Smooth muscle cell (in vitro differentiated cells): Measurements from ENCODE around the gene UNC5CL. TPM values are rescaled to one million over a fixed set of nuclear protein-coding genes. Genes with fewer than 3 reads are reported as not detected.
A peak's percentile ranks its signal among the peaks of the same experiment; 100 is the strongest.

Experiments
- DNase-seq: peaks from one replicate; lab custom pipeline; 2025; ENCODE audit not compliant: unreplicated experiment; lab: John Stamatoyannopoulos, UW
- H2AFZ ChIP-seq: fragments of 200-600 bp; sonication (generic); 2 replicates; pipeline ENCODE4 v1.6.0; 2016; ENCODE audit warnings: antibody characterized with exemption, low read depth, mild to moderate bottlenecking
- H3F3A ChIP-seq: fragments of 200-600 bp; sonication (generic); 2 replicates; pipeline ENCODE4 v1.6.0; 2017; ENCODE audit warnings: antibody characterized with exemption, low read depth
- H3K27ac ChIP-seq: fragments of 200-600 bp; sonication (generic); 2 replicates; pipeline ENCODE4 v1.5.1; 2016; ENCODE audit warnings: low read depth, mild to moderate bottlenecking
- H3K27me3 ChIP-seq: fragments of 200-600 bp; sonication (generic); 2 replicates; pipeline ENCODE4 v1.6.1; 2016; ENCODE audit warnings: low read depth, mild to moderate bottlenecking
- H3K36me3 ChIP-seq: fragments of 200-600 bp; sonication (generic); 2 replicates; pipeline ENCODE4 v1.5.1; 2016; ENCODE audit warnings: low read depth
- H3K4me1 ChIP-seq: fragments of 200-600 bp; sonication (generic); 2 replicates; pipeline ENCODE4 v1.5.1; 2016; ENCODE audit warnings: low read depth
- H3K4me2 ChIP-seq: fragments of 200-600 bp; sonication (generic); 2 replicates; pipeline ENCODE4 v1.6.0; 2016; ENCODE audit warnings: mild to moderate bottlenecking
- H3K4me3 ChIP-seq: fragments of 200-600 bp; sonication (generic); 2 replicates; pipeline ENCODE4 v1.5.1; 2016; ENCODE audit warnings: mild to moderate bottlenecking
- H3K79me2 ChIP-seq: fragments of 200-600 bp; sonication (generic); 2 replicates; pipeline ENCODE4 v1.6.0; 2016; ENCODE audit warnings: low read depth, mild to moderate bottlenecking
- H3K9ac ChIP-seq: fragments of 200-600 bp; sonication (generic); 2 replicates; pipeline ENCODE4 v1.6.0; 2016; ENCODE audit warnings: low read depth
- H3K9me3 ChIP-seq: fragments of 200-600 bp; sonication (generic); replicated peaks from 2 replicates; pipeline ENCODE4 v1.5.1; 2016; ENCODE audit warnings: low read depth
- H4K20me1 ChIP-seq: fragments of 200-600 bp; sonication (generic); 2 replicates; pipeline ENCODE4 v1.6.0; 2016; ENCODE audit warnings: low read depth
- WGBS: methylation state at CpG from one replicate; pipeline ENCODE4 v1.1.7; 2016; ENCODE audit warnings: low lambda C conversion rate; 5-methylcytosine and 5-hydroxymethylcytosine counted together
- polyA plus RNA-seq: library from polyadenylated mRNA; unstranded; fragments of >200 nt; fragmentation: Nextera tagmentation; extraction: Ambion mirVana; gene quantifications from 2 replicates; pipeline ENCODE4 v1.2.1, GENCODE V29; 2016
- total RNA-seq: library from RNA; depleted of rRNA; stranded (reverse); fragments of >200 nt; gene quantifications from 2 replicates; pipeline ENCODE4 v1.2.3, GENCODE V29; 2014
- TF ChIP-seq, protein P1 (sequence below): fragments of 200-600 bp; sonication (generic); IDR thresholded peaks from 2 replicates; pipeline ENCODE4 v1.5.1; 2017; ENCODE audit warnings: borderline replicate concordance, mild to moderate bottlenecking, antibody characterized with exemption; ENCODE audit not compliant: insufficient read depth, poor library complexity, severe bottlenecking

UNC5CL gene
- total and polyA plus RNA-seq, 2 experiments from 2014 or later = 1.1 to 3.4 TPM

DNA sequence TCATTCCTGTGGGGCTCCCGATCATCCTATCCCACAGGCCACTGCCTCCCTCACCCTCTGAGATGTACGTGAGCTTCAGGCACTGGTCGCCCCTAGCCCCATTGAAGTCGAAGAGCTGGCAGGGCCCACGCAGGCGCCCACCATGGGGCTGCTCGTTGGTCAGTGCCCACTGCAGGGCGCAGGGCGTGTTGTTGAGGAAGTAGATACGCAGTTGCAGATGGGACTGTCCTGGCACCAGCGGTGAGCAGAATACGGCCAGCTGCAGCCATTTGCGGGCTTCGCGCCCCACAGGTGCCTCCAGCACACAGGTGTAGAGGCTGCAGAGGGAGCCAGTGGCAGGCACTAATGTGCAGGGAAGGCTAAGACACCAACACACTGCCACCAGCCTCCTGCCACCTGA is 6.2 kb downstream of the UNC5CL start:
- H3K9me3 ChIP-seq = no peaks in the 10 kb centered on the region
- no peaks in the 10 kb centered on the region for H3K36me3 ChIP-seq
- no peak overlapping the region for H3K4me2 ChIP-seq
- no peaks in the 10 kb centered on the region for H3K27me3 ChIP-seq
- WGBS = 95% methylated on average over 15 of the region's 15 CpGs
- H2AFZ ChIP-seq = no peak overlapping the region
- peaks cover 7% of the 10 kb centered on the region for H3K4me1 ChIP-seq
- DNase-seq = no peak
- no peak overlapping the region for H3K4me3 ChIP-seq
- no peaks in the 10 kb centered on the region for H3F3A ChIP-seq
- H3K27ac ChIP-seq = no peak overlapping the region
- no peak overlapping the region for H3K9ac ChIP-seq
- TF ChIP-seq, protein P1, sequence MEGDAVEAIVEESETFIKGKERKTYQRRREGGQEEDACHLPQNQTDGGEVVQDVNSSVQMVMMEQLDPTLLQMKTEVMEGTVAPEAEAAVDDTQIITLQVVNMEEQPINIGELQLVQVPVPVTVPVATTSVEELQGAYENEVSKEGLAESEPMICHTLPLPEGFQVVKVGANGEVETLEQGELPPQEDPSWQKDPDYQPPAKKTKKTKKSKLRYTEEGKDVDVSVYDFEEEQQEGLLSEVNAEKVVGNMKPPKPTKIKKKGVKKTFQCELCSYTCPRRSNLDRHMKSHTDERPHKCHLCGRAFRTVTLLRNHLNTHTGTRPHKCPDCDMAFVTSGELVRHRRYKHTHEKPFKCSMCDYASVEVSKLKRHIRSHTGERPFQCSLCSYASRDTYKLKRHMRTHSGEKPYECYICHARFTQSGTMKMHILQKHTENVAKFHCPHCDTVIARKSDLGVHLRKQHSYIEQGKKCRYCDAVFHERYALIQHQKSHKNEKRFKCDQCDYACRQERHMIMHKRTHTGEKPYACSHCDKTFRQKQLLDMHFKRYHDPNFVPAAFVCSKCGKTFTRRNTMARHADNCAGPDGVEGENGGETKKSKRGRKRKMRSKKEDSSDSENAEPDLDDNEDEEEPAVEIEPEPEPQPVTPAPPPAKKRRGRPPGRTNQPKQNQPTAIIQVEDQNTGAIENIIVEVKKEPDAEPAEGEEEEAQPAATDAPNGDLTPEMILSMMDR = no peak
- H3K79me2 ChIP-seq = no peaks in the 10 kb centered on the region
- no peaks in the 10 kb centered on the region for H4K20me1 ChIP-seq

DNA sequence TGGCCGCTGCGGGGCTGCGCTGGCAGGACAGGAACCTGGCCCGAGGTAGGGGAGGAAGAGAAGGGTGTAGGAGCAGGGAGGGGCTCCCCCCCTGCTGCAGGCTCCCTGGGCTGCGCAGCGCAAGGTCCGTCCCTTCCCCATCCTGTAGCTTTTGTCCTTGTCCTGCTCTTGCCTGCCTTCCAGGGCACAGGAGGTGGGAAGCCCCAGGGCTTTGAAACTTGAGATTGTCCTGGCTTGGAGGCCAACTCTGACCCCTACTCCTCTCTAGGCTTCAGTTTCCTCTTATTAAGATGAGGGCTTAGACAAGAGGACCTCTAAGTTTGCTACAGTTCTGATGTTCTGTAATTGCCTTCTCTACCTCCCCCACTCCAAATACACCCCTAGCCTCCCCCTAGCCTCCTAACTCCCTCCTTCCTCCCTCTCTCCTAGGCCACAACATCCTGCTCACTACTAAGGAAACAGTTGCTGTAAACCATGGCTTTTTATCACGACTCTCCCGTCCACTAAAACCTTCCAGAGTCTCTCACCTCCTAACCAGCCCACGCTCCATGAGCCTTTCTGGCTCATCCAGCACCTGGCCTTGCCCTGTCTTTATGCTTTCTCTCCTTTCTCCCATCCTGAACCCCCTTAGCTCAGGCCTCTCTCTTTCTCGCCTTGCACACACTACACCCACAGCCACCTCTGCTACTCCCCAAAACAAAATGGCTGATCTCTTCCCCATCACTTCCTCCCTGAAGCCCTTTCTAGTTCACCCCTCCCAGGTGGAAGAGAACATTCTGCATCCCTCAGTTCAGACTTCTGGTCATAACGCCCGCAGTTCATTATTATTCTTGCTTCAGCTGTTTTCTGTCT is 10.2 kb downstream of the UNC5CL start:
- Histone ChIP-seq H3K36me3 (no peaks in the 10 kb centered on the region), H4K20me1 (no peaks in the 10 kb centered on the region), H3K27ac (no peak overlapping the region), H2AFZ (peak overlapping the region; percentile 88), H3K9me3 (no peaks in the 10 kb centered on the region), H3K4me3 (peak overlapping the region; percentile 50), H3K4me1 (peaks cover 19% of the 10 kb centered on the region), H3F3A (no peaks in the 10 kb centered on the region), H3K4me2 (peak overlapping the region; percentile 87), H3K79me2 (no peaks in the 10 kb centered on the region), H3K27me3 (no peaks in the 10 kb centered on the region), H3K9ac (no peak overlapping the region)
- TF ChIP-seq, protein P1 = no peak
- no peak for DNase-seq
- 37% methylated on average over 13 of the region's 13 CpGs for WGBS

DNA sequence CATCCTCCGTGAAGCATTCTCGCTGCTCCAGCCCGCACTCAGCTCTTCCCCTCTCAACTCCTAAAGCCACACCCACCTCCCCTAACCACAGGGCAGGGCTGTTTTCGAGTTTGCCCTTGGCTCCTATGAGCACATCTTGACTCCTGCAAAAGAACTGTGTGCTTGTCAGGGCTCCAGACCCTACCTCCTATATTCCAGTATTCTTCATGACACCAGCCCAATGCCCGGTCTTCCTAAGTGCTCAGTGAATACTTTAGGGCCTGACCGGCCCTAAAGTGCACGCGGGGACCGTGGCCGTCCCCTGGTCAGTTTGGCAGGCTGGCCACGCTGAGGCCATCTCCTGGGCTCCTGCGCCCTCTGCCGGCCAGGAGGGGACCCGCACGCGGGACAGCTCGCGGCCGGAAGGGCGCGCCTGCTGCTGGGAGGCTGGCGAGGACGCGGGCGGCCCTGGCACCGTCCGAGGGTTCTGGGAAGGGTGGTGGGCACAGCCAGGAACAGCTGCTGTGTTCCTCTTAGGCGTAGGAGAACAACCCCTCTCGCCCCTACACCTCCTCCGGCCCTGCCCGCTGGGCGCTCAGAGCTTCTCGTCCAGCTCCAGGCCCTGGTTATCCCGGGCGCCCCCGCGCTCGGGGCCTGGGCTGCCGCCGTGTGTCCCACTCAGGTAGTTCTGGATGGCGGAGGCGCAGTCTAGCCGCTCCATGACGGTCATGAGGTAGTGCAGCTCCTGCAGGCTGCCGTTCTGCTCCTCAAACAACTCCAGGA is 11.0 kb downstream of the UNC5CL start:
- Histone ChIP-seq H2AFZ (peak overlapping the region; percentile 88), H3K4me3 (peak overlapping the region; percentile 50), H3K4me1 (peaks cover 19% of the 10 kb centered on the region), H3K36me3 (no peaks in the 10 kb centered on the region), H3K9ac (peak overlapping the region; percentile 19), H4K20me1 (no peaks in the 10 kb centered on the region), H3K27me3 (no peaks in the 10 kb centered on the region), H3F3A (no peaks in the 10 kb centered on the region), H3K79me2 (no peaks in the 10 kb centered on the region), H3K9me3 (no peaks in the 10 kb centered on the region), H3K4me2 (peak overlapping the region; percentile 87), H3K27ac (no peak overlapping the region)
- WGBS = 2% methylated on average over 45 of the region's 45 CpGs
- DNase-seq = peak; percentile 66
- TF ChIP-seq, protein P1 = peak; percentile 100
